Activated CD8-positive, alpha-beta T cell treated with anti-CD3 and anti-CD28 coated beads for 36 hours (primary cell): ENCODE data around the gene RSPH9. TPM values are rescaled to one million over a fixed set of nuclear protein-coding genes. Genes with fewer than 3 reads are reported as not detected.

Experiments used
- ATAC-seq: fragments of 200-7000 bp; cut with Tn5 transposase; one replicate; pipeline ENCODE4 v1.10.0; 2021; ENCODE audit warnings: mild to moderate bottlenecking, moderate library complexity
- CTCF ChIA-PET: fragments of 350-600 bp; sonication (Branson Sonifier 250); formaldehyde crosslinking; loops from one replicate; lab custom pipeline; 2021; ENCODE audit warnings: antibody characterized with exemption; lab: Charles Lee
- POLR2A ChIA-PET: fragments of 350-600 bp; sonication (Branson Sonifier 250); formaldehyde crosslinking; loops from one replicate; lab custom pipeline; 2021; ENCODE audit warnings: antibody characterized with exemption; lab: Charles Lee
- DNase-seq: peaks from one replicate; pipeline ENCODE4 v3.0.0-alpha.2; 2020
- H3K27ac Mint-ChIP-seq: one replicate; pipeline ENCODE4 v1.8.0; 2021; ENCODE audit warnings: mild to moderate bottlenecking, mixed read lengths
- H3K27me3 Mint-ChIP-seq: one replicate; pipeline ENCODE4 v1.8.0; 2021; ENCODE audit warnings: mixed read lengths
- H3K36me3 Mint-ChIP-seq: one replicate; pipeline ENCODE4 v1.8.0; 2021; ENCODE audit warnings: low read depth, mixed read lengths
- H3K4me1 Mint-ChIP-seq: one replicate; pipeline ENCODE4 v1.8.0; 2021; ENCODE audit warnings: low read depth, mixed read lengths
- H3K4me3 Mint-ChIP-seq: one replicate; pipeline ENCODE4 v1.8.0; 2021; ENCODE audit warnings: mild to moderate bottlenecking, moderate library complexity, mixed read lengths
- H3K9me3 Mint-ChIP-seq: one replicate; pipeline ENCODE4 v1.8.0; 2021; ENCODE audit warnings: mixed read lengths
- CTCF ChIP-seq: fragments of 200-600 bp; IDR thresholded peaks from one replicate; pipeline ENCODE4 v1.8.0; 2022; ENCODE audit warnings: antibody characterized with exemption, mild to moderate bottlenecking
- intact Hi-C: fragments of 100-400 bp; cut with micrococcal nuclease; formaldehyde crosslinking; loops from one replicate; pipeline ENCODE4 v1.10.0; 2022
- total RNA-seq, 2 experiments: library from RNA; stranded (reverse); gene quantifications; one replicate each; pipeline ENCODE4 v1.2.3, GENCODE V29; 2021

Gene RSPH9
- total RNA-seq, 2 experiments from 2014 or later = 0.11 TPM; not detected in 1

DNA sequence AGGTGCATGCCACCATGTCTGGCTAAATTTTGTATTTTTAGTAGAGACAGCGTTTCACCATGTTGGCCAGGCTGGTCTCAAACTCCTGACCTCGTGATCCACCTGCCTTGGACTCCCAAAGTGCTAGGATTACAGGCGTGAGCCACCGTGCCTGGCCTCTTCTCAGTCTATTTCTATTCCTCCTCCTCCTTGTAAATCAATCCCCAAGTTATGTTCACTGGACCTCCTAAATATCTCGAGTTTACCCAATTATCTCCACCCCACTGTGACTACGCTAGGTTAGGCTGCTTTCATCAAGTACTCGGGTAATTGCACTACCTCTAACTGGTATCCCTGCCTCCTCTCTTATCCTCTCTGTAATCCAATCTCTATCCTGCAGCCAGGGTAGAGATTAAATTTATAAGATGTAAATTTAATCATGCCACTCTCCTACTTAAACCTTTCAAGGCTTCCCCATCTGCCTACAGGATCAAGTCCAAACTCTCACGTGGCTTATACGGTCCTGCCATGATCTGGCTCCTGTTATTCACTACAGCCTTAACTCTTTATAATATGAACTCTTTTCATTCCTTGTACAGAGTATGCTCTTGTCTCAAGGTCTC, 10.0 kb upstream of the RSPH9 start:
- Mint-ChIP-seq H3K27ac (peak overlapping the region; percentile 93), H3K9me3 (no peaks in the 10 kb centered on the region), H3K27me3 (no peaks in the 10 kb centered on the region), H3K4me1 (peaks cover 29% of the 10 kb centered on the region), H3K36me3 (peaks cover 23% of the 10 kb centered on the region), H3K4me3 (peak overlapping the region; percentile 90)
- CTCF ChIA-PET = interaction anchor here (1.0 to 1.1 kb wide), 4 partner anchors 31 to 444 kb away, joined by 3 to 4 read pairs (median 3); no protein-coding TSS in a partner anchor
- DNase-seq (no peak), ATAC-seq (no peak)
- no peak for TF ChIP-seq CTCF
- POLR2A ChIA-PET = interaction anchor here (0.7 to 2.6 kb wide), 5 partner anchors 12 to 127 kb away, joined by 3 to 15 read pairs (median 4); partner anchors contain the start of genes POLH and XPO5
- intact Hi-C loops = no loop called here

GRCh38 chr6:43635387-43636307, 9.2 kb upstream of the RSPH9 start, which contains the start of gene MAD2L1BP:
Gene MAD2L1BP, plus strand, starts transcription at chr6:43635840. Its CDS starts 36 bp downstream, at chr6:43635876.
- ChIA-PET CTCF (interaction anchor here (0.6 to 2.1 kb wide), 10 partner anchors 10 to 443 kb away, joined by 3 to 6 read pairs (median 3); no protein-coding TSS in a partner anchor), POLR2A (interaction anchor here (0.7 to 2.6 kb wide), 11 partner anchors 8 to 205 kb away, joined by 3 to 15 read pairs (median 3); partner anchors contain the start of genes POLH and XPO5)
- peak within 1 kb of the TSS; percentile 90 for H3K4me3 Mint-ChIP-seq
- peak within 1 kb of the TSS; percentile 93 for H3K27ac Mint-ChIP-seq
- peaks cover 32% of the 10 kb centered on the region for H3K36me3 Mint-ChIP-seq
- ATAC-seq (peak; percentile 87), DNase-seq (peak; percentile 92)
- H3K4me1 Mint-ChIP-seq = peaks cover 32% of the 10 kb centered on the region
- intact Hi-C loops = no loop called here
- H3K9me3 Mint-ChIP-seq = no peaks in the 10 kb centered on the region
- no peak for TF ChIP-seq CTCF
- H3K27me3 Mint-ChIP-seq = no peaks in the 10 kb centered on the region

- no peaks in the 10 kb centered on the region for H3K27me3 Mint-ChIP-seq
- peaks cover 35% of the 10 kb centered on the region for H3K36me3 Mint-ChIP-seq
Measured at GRCh38 chr6:43636308-43636659, 8.6 kb upstream of the RSPH9 start.

DNA sequence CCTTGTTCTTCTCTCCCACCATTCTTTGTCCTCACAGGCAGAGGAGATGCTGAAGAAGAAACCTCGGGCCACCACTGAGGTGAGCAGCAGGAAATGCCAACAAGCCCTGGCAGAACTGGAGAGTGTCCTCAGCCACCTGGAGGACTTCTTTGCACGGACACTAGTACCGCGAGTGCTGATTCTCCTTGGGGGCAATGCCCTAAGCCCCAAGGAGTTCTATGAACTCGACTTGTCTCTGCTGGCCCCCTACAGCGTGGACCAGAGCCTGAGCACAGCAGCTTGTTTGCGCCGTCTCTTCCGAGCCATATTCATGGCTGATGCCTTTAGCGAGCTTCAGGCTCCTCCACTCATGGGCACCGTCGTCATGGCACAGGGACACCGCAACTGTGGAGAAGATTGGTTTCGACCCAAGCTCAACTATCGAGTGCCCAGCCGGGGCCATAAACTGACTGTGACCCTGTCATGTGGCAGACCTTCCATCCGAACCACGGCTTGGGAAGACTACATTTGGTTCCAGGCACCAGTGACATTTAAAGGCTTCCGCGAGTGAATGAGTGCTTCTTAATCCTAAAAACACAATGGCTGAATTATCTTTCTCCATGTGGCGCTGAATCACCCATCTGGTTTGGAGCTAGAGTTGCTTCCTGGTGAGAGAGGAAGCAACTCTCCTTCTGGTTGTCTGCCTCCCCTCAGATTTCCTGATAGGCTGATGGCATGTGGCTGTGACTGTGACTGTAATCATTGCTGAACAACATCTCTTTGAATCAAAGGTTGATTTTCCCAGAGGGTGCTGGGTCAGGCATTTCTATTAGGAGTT, 4.6 kb upstream of the RSPH9 start:
- H3K4me1 Mint-ChIP-seq = peaks cover 30% of the 10 kb centered on the region
- intact Hi-C loops = no loop called here
- H3K4me3 Mint-ChIP-seq = no peak overlapping the region
- ChIA-PET CTCF (interaction anchor here (0.6 to 2.3 kb wide), 2 partner anchors 27 to 32 kb away, joined by 3 to 7 read pairs; no protein-coding TSS in a partner anchor), POLR2A (interaction anchor here (1.0 kb wide), 1 partner anchor 9 kb away, joined by 4 read pairs; no protein-coding TSS in a partner anchor)
- DNase-seq (no peak), ATAC-seq (no peak)
- no peaks in the 10 kb centered on the region for H3K9me3 Mint-ChIP-seq
- no peaks in the 10 kb centered on the region for H3K27me3 Mint-ChIP-seq
- peak overlapping the region; percentile 55 for H3K27ac Mint-ChIP-seq
- peaks cover 38% of the 10 kb centered on the region for H3K36me3 Mint-ChIP-seq
- no peak for TF ChIP-seq CTCF

More at GRCh38 chr6:43636308-43636659, 8.6 kb upstream of the RSPH9 start:
- intact Hi-C loops = no loop called here
- ChIA-PET POLR2A (interaction anchor here (0.7 to 2.6 kb wide), 6 partner anchors 9 to 205 kb away, joined by 3 to 15 read pairs (median 3); partner anchors contain the start of genes POLH and XPO5), CTCF (interaction anchor here (0.6 to 2.1 kb wide), 11 partner anchors 9 to 443 kb away, joined by 3 to 6 read pairs (median 3); no protein-coding TSS in a partner anchor)
- Mint-ChIP-seq H3K4me3 (peak overlapping the region; percentile 90), H3K4me1 (peaks cover 33% of the 10 kb centered on the region), H3K27ac (peak overlapping the region; percentile 93), H3K9me3 (no peaks in the 10 kb centered on the region)
- peak; percentile 11 for ATAC-seq
- DNase-seq = peak; percentile 30
- no peak for TF ChIP-seq CTCF
